Activated naive CD8-positive, alpha-beta T cell treated with anti-CD3 and anti-CD28 coated beads for 36 hours (primary cell): Measurements from ENCODE around the gene TM9SF4. TPM values are rescaled to one million over a fixed set of nuclear protein-coding genes. Genes with fewer than 3 reads are reported as not detected.
A peak's percentile ranks its signal among the peaks of the same experiment; 100 is the strongest.

Source experiments
- DNase-seq: peaks from one replicate; pipeline ENCODE4 v3.0.0; 2021
- H3K27ac Mint-ChIP-seq: one replicate; pipeline ENCODE4 v1.8.0; 2022; ENCODE audit warnings: mild to moderate bottlenecking, moderate library complexity, mixed read lengths
- H3K27me3 Mint-ChIP-seq: one replicate; pipeline ENCODE4 v1.8.0; 2022; ENCODE audit warnings: mild to moderate bottlenecking, mixed read lengths
- H3K36me3 Mint-ChIP-seq: one replicate; pipeline ENCODE4 v1.8.0; 2021; ENCODE audit warnings: mild to moderate bottlenecking, mixed read lengths
- H3K4me1 Mint-ChIP-seq: one replicate; pipeline ENCODE4 v1.8.0; 2021; ENCODE audit warnings: mixed read lengths
- H3K4me3 Mint-ChIP-seq: one replicate; pipeline ENCODE4 v1.8.0; 2022; ENCODE audit warnings: mild to moderate bottlenecking, moderate library complexity, mixed read lengths
- H3K9me3 Mint-ChIP-seq: one replicate; pipeline ENCODE4 v1.8.0; 2022; ENCODE audit warnings: mixed read lengths
- total RNA-seq, 2 experiments: library from RNA; stranded (reverse); gene quantifications; one replicate each; pipeline ENCODE4 v1.2.3, GENCODE V29; 2021

The TM9SF4 gene
- total RNA-seq, 2 experiments from 2014 or later = 39.2 to 42.5 TPM

- Mint-ChIP-seq H3K9me3 (no peaks in the 10 kb centered on the region), H3K27ac (no peak overlapping the region), H3K4me1 (peaks cover 4% of the 10 kb centered on the region), H3K27me3 (no peaks in the 10 kb centered on the region), H3K4me3 (no peak overlapping the region), H3K36me3 (peaks cover 16% of the 10 kb centered on the region)
- DNase-seq = no peak
These were observed 43.1 kb downstream of the TM9SF4 start for GRCh38 chr20:32152421-32153155.

GRCh38 chr20:32153156-32153665 is 43.7 kb downstream of the TM9SF4 start:
- Mint-ChIP-seq H3K4me1 (peaks cover 4% of the 10 kb centered on the region), H3K9me3 (no peaks in the 10 kb centered on the region), H3K36me3 (peaks cover 19% of the 10 kb centered on the region), H3K27me3 (no peaks in the 10 kb centered on the region), H3K4me3 (no peak overlapping the region), H3K27ac (no peak overlapping the region)
- no peak for DNase-seq

GRCh38 chr20:32153771-32154170 is 44.3 kb downstream of the TM9SF4 start:
- no peak for DNase-seq
- no peak overlapping the region for H3K27ac Mint-ChIP-seq
- no peaks in the 10 kb centered on the region for H3K27me3 Mint-ChIP-seq
- H3K4me1 Mint-ChIP-seq = peaks cover 6% of the 10 kb centered on the region
- peaks cover 23% of the 10 kb centered on the region for H3K36me3 Mint-ChIP-seq
- H3K9me3 Mint-ChIP-seq = no peaks in the 10 kb centered on the region
- H3K4me3 Mint-ChIP-seq = no peak overlapping the region

GRCh38 chr20:32155017-32155981 is 45.8 kb downstream of the TM9SF4 start:
- no peak overlapping the region for H3K4me3 Mint-ChIP-seq
- no peaks in the 10 kb centered on the region for H3K9me3 Mint-ChIP-seq
- H3K27me3 Mint-ChIP-seq = no peaks in the 10 kb centered on the region
- H3K36me3 Mint-ChIP-seq = peaks cover 28% of the 10 kb centered on the region
- peaks cover 9% of the 10 kb centered on the region for H3K4me1 Mint-ChIP-seq
- DNase-seq = no peak
- no peak overlapping the region for H3K27ac Mint-ChIP-seq

- Mint-ChIP-seq H3K4me1 (peaks cover 9% of the 10 kb centered on the region), H3K27me3 (no peaks in the 10 kb centered on the region), H3K9me3 (no peaks in the 10 kb centered on the region), H3K4me3 (no peak overlapping the region), H3K27ac (no peak overlapping the region), H3K36me3 (peaks cover 20% of the 10 kb centered on the region)
- DNase-seq = no peak
These were observed 48.1 kb downstream of the TM9SF4 start for GRCh38 chr20:32157611-32158010.

GRCh38 chr20:32158351-32158750 is 48.8 kb downstream of the TM9SF4 start:
- no peak overlapping the region for H3K4me3 Mint-ChIP-seq
- H3K36me3 Mint-ChIP-seq = peaks cover 22% of the 10 kb centered on the region
- no peaks in the 10 kb centered on the region for H3K27me3 Mint-ChIP-seq
- peak overlapping the region; percentile 25 for H3K27ac Mint-ChIP-seq
- peaks cover 9% of the 10 kb centered on the region for H3K4me1 Mint-ChIP-seq
- DNase-seq = no peak
- no peaks in the 10 kb centered on the region for H3K9me3 Mint-ChIP-seq

- Mint-ChIP-seq H3K27ac (peak overlapping the region; percentile 31), H3K27me3 (no peaks in the 10 kb centered on the region), H3K36me3 (peaks cover 19% of the 10 kb centered on the region), H3K9me3 (no peaks in the 10 kb centered on the region), H3K4me1 (peaks cover 9% of the 10 kb centered on the region), H3K4me3 (no peak overlapping the region)
- DNase-seq = no peak
These were observed 49.6 kb downstream of the TM9SF4 start for GRCh38 chr20:32158943-32159660.

- Mint-ChIP-seq H3K36me3 (peaks cover 17% of the 10 kb centered on the region), H3K9me3 (no peaks in the 10 kb centered on the region)
These were observed 50.3 kb downstream of the TM9SF4 start for GRCh38 chr20:32159766-32160221.

GRCh38 chr20:32160341-32160740 is 50.8 kb downstream of the TM9SF4 start:
- H3K27ac Mint-ChIP-seq = no peak overlapping the region
- no peaks in the 10 kb centered on the region for H3K27me3 Mint-ChIP-seq
- H3K9me3 Mint-ChIP-seq = no peaks in the 10 kb centered on the region
- H3K4me3 Mint-ChIP-seq = no peak overlapping the region
- no peak for DNase-seq
- H3K4me1 Mint-ChIP-seq = peaks cover 7% of the 10 kb centered on the region
- peaks cover 20% of the 10 kb centered on the region for H3K36me3 Mint-ChIP-seq

More at GRCh38 chr20:32159766-32160221, 50.3 kb downstream of the TM9SF4 start:
- Mint-ChIP-seq H3K27ac (no peak overlapping the region), H3K4me1 (peaks cover 9% of the 10 kb centered on the region), H3K4me3 (no peak overlapping the region), H3K27me3 (no peaks in the 10 kb centered on the region)
- DNase-seq = no peak

GRCh38 chr20:32162351-32162750 is 52.8 kb downstream of the TM9SF4 start:
- no peak for DNase-seq
- H3K9me3 Mint-ChIP-seq = no peaks in the 10 kb centered on the region
- H3K4me1 Mint-ChIP-seq = peaks cover 5% of the 10 kb centered on the region
- peaks cover 26% of the 10 kb centered on the region for H3K36me3 Mint-ChIP-seq
- no peak overlapping the region for H3K27ac Mint-ChIP-seq
- no peaks in the 10 kb centered on the region for H3K27me3 Mint-ChIP-seq
- no peak overlapping the region for H3K4me3 Mint-ChIP-seq

GRCh38 chr20:32163951-32164350 is 54.4 kb downstream of the TM9SF4 start:
- no peak overlapping the region for H3K27ac Mint-ChIP-seq
- H3K36me3 Mint-ChIP-seq = peaks cover 21% of the 10 kb centered on the region
- no peak for DNase-seq
- no peaks in the 10 kb centered on the region for H3K27me3 Mint-ChIP-seq
- H3K4me1 Mint-ChIP-seq = peaks cover 2% of the 10 kb centered on the region
- no peaks in the 10 kb centered on the region for H3K9me3 Mint-ChIP-seq
- no peak overlapping the region for H3K4me3 Mint-ChIP-seq

GRCh38 chr20:32164984-32165735 is 55.6 kb downstream of the TM9SF4 start:
- DNase-seq = no peak
- Mint-ChIP-seq H3K27ac (no peak overlapping the region), H3K27me3 (no peaks in the 10 kb centered on the region), H3K36me3 (peaks cover 17% of the 10 kb centered on the region), H3K4me3 (no peak overlapping the region), H3K9me3 (no peaks in the 10 kb centered on the region), H3K4me1 (no peaks in the 10 kb centered on the region)

- Mint-ChIP-seq H3K4me3 (no peak overlapping the region), H3K9me3 (no peaks in the 10 kb centered on the region), H3K36me3 (peaks cover 17% of the 10 kb centered on the region), H3K27me3 (no peaks in the 10 kb centered on the region), H3K27ac (no peak overlapping the region), H3K4me1 (no peaks in the 10 kb centered on the region)
- DNase-seq = no peak
These were observed 56.5 kb downstream of the TM9SF4 start for GRCh38 chr20:32165836-32166545.

GRCh38 chr20:32167552-32167951 is 58.0 kb downstream of the TM9SF4 start:
- Mint-ChIP-seq H3K4me3 (no peak overlapping the region), H3K4me1 (no peaks in the 10 kb centered on the region), H3K36me3 (peaks cover 16% of the 10 kb centered on the region), H3K27ac (no peak overlapping the region), H3K9me3 (no peaks in the 10 kb centered on the region), H3K27me3 (no peaks in the 10 kb centered on the region)
- no peak for DNase-seq
